ENCODE results near the gene DYNC2H1. TPM values are rescaled to one million over a fixed set of nuclear protein-coding genes. Genes with fewer than 3 reads are reported as not detected.

DYNC2H1 gene
- total RNA-seq, 1 donor from 2014 or later, result 17.2 TPM

DNA sequence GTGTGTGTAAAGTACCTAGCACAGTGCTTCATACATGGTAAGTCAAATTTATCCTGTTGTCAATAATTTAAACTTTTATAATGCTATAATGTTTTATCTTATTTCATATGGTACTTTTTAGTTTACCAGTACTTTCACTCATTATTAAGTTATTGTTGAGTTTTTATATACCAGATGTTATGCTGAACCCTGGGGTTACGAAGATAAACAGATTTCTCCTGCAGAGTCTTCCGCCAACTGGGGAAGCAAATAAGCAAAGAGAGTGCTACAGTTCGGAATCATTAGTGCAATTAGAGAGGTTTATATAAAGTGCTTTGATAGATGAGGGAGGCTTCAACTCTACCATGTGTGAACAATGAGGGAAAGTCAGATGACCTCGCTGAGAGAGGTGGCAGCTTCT, 362.3 kb downstream of the DYNC2H1 start:
- H3K9me3 Mint-ChIP-seq (ENCODE audit: unreplicated experiment), result peaks cover 2% of the 10 kb centered on the region
- no peak overlapping the region for H3K4me3 Mint-ChIP-seq (ENCODE audit: unreplicated experiment)
- FAIRE-seq (no peak), DNase-seq (ENCODE audit: low read depth) (no peak)
- peaks cover 9% of the 10 kb centered on the region for H3K4me1 Mint-ChIP-seq (ENCODE audit: low read depth, unreplicated experiment)
- H3K4me1 ChIP-seq (ENCODE audit: insufficient read depth, low read length), result no peaks in the 10 kb centered on the region
- no peaks in the 10 kb centered on the region for H3K27me3 Mint-ChIP-seq (ENCODE audit: low read depth, unreplicated experiment)
- H3K9ac ChIP-seq (ENCODE audit: low read length), result no peak overlapping the region
- H3K9me3 ChIP-seq (ENCODE audit: insufficient read depth, low read depth, low read length), result no peaks in the 10 kb centered on the region
- H3K27ac ChIP-seq (ENCODE audit: low read depth, low read length), result no peak overlapping the region
- TF ChIP-seq, protein P1, sequence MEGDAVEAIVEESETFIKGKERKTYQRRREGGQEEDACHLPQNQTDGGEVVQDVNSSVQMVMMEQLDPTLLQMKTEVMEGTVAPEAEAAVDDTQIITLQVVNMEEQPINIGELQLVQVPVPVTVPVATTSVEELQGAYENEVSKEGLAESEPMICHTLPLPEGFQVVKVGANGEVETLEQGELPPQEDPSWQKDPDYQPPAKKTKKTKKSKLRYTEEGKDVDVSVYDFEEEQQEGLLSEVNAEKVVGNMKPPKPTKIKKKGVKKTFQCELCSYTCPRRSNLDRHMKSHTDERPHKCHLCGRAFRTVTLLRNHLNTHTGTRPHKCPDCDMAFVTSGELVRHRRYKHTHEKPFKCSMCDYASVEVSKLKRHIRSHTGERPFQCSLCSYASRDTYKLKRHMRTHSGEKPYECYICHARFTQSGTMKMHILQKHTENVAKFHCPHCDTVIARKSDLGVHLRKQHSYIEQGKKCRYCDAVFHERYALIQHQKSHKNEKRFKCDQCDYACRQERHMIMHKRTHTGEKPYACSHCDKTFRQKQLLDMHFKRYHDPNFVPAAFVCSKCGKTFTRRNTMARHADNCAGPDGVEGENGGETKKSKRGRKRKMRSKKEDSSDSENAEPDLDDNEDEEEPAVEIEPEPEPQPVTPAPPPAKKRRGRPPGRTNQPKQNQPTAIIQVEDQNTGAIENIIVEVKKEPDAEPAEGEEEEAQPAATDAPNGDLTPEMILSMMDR (IDR thresholded peaks at IDR 0.05; ENCODE audit: insufficient read depth, low read depth, low read length), result no peak
- TF ChIP-seq EZH2 (IDR thresholded peaks at IDR 0.05; ENCODE audit: insufficient read depth, low read length), result no peak
- no peak overlapping the region for H3K4me3 ChIP-seq (ENCODE audit: insufficient read depth, low read depth, low read length)
- no peaks in the 10 kb centered on the region for H4K20me1 ChIP-seq (ENCODE audit: insufficient read depth, low read length)
- H3K4me2 ChIP-seq (ENCODE audit: low read length), result no peak overlapping the region
- no peaks in the 10 kb centered on the region for H3K36me3 ChIP-seq (ENCODE audit: insufficient read depth, low read length)
- H2AFZ ChIP-seq (ENCODE audit: low read depth, low read length), result no peak overlapping the region
- H3K27me3 ChIP-seq (ENCODE audit: insufficient read depth, low read length), result no peaks in the 10 kb centered on the region
- peaks cover 4% of the 10 kb centered on the region for H3K36me3 Mint-ChIP-seq (ENCODE audit: low read depth, unreplicated experiment)
- H3K27ac Mint-ChIP-seq (ENCODE audit: unreplicated experiment), result no peak overlapping the region
- no peaks in the 10 kb centered on the region for H3K79me2 ChIP-seq (ENCODE audit: insufficient read depth, low read length)

DNA sequence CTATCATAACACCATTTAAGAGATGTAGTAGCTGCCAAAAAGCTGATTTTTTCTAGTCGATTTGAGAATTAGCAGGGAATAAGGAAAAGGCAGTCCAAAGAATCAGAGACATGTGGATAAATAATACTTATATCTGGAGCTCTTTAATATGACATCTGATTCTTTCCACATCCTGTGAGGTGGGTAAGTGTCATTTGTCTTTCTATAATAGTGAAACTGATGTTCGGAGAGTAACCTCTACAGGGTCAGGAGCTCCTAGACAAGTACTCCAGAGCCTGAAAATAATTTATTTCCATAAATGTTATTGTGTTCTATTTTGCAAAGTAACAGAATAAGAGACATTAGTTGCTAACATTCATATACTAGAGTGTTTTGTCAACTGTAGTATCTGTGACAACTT, 367.6 kb downstream of the DYNC2H1 start:
- no peak for FAIRE-seq
- H3K9me3 Mint-ChIP-seq (ENCODE audit: unreplicated experiment), result no peaks in the 10 kb centered on the region
- no peaks in the 10 kb centered on the region for H3K79me2 ChIP-seq (ENCODE audit: insufficient read depth, low read length)
- no peaks in the 10 kb centered on the region for H3K4me1 ChIP-seq (ENCODE audit: insufficient read depth, low read length)
- H3K4me2 ChIP-seq (ENCODE audit: low read length), result no peak overlapping the region
- no peak overlapping the region for H3K27ac ChIP-seq (ENCODE audit: low read depth, low read length)
- no peaks in the 10 kb centered on the region for H3K36me3 ChIP-seq (ENCODE audit: insufficient read depth, low read length)
- H3K4me3 ChIP-seq (ENCODE audit: insufficient read depth, low read depth, low read length), result no peak overlapping the region
- no peaks in the 10 kb centered on the region for H3K9me3 ChIP-seq (ENCODE audit: insufficient read depth, low read depth, low read length)
- no peaks in the 10 kb centered on the region for H3K27me3 Mint-ChIP-seq (ENCODE audit: low read depth, unreplicated experiment)
- TF ChIP-seq, protein P1 (IDR thresholded peaks at IDR 0.05; ENCODE audit: insufficient read depth, low read depth, low read length), result no peak
- TF ChIP-seq EZH2 (IDR thresholded peaks at IDR 0.05; ENCODE audit: insufficient read depth, low read length), result no peak
- H3K4me3 Mint-ChIP-seq (ENCODE audit: unreplicated experiment), result no peak overlapping the region
- no peaks in the 10 kb centered on the region for H3K27me3 ChIP-seq (ENCODE audit: insufficient read depth, low read length)
- no peak overlapping the region for H2AFZ ChIP-seq (ENCODE audit: low read depth, low read length)
- H3K36me3 Mint-ChIP-seq (ENCODE audit: low read depth, unreplicated experiment), result no peaks in the 10 kb centered on the region
- DNase-seq (ENCODE audit: low read depth), result no peak
- H3K4me1 Mint-ChIP-seq (ENCODE audit: low read depth, unreplicated experiment), result peaks cover 11% of the 10 kb centered on the region
- no peak overlapping the region for H3K27ac Mint-ChIP-seq (ENCODE audit: unreplicated experiment)
- H4K20me1 ChIP-seq (ENCODE audit: insufficient read depth, low read length), result no peaks in the 10 kb centered on the region
- H3K9ac ChIP-seq (ENCODE audit: low read length), result no peak overlapping the region

DNA sequence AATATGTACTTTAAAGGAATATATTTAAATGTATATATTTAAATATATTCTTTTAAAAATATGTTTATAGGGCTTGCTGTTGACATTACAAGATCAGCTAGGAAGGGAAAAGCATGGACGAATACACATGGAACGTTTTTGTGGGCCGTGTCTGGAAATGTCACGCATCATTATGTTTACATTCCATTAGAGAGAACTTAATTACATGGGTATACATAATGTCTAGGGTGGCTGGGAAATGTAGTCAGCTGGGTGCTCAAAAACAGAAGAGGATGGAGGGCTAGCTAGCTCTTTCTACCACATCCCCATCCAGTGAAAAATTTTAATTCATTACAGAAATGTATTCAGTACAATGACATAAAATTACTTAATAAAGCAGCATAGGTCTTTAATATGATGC, 371.2 kb downstream of the DYNC2H1 start:
- H3K4me2 ChIP-seq (ENCODE audit: low read length), result no peak overlapping the region
- H3K4me3 ChIP-seq (ENCODE audit: insufficient read depth, low read depth, low read length), result no peak overlapping the region
- H4K20me1 ChIP-seq (ENCODE audit: insufficient read depth, low read length), result no peaks in the 10 kb centered on the region
- Mint-ChIP-seq H3K4me1 (ENCODE audit: low read depth, unreplicated experiment) (peaks cover 15% of the 10 kb centered on the region), H3K36me3 (ENCODE audit: low read depth, unreplicated experiment) (no peaks in the 10 kb centered on the region), H3K4me3 (ENCODE audit: unreplicated experiment) (no peak overlapping the region), H3K9me3 (ENCODE audit: unreplicated experiment) (no peaks in the 10 kb centered on the region), H3K27ac (ENCODE audit: unreplicated experiment) (no peak overlapping the region), H3K27me3 (ENCODE audit: low read depth, unreplicated experiment) (no peaks in the 10 kb centered on the region)
- H3K36me3 ChIP-seq (ENCODE audit: insufficient read depth, low read length), result no peaks in the 10 kb centered on the region
- H3K27me3 ChIP-seq (ENCODE audit: insufficient read depth, low read length), result no peaks in the 10 kb centered on the region
- DNase-seq (ENCODE audit: low read depth) (no peak), FAIRE-seq (no peak)
- TF ChIP-seq, protein P1 (IDR thresholded peaks at IDR 0.05; ENCODE audit: insufficient read depth, low read depth, low read length), result no peak
- no peak for TF ChIP-seq EZH2 (IDR thresholded peaks at IDR 0.05; ENCODE audit: insufficient read depth, low read length)
- H3K27ac ChIP-seq (ENCODE audit: low read depth, low read length), result no peak overlapping the region
- no peak overlapping the region for H3K9ac ChIP-seq (ENCODE audit: low read length)
- no peaks in the 10 kb centered on the region for H3K79me2 ChIP-seq (ENCODE audit: insufficient read depth, low read length)
- no peak overlapping the region for H2AFZ ChIP-seq (ENCODE audit: low read depth, low read length)
- no peaks in the 10 kb centered on the region for H3K4me1 ChIP-seq (ENCODE audit: insufficient read depth, low read length)
- no peaks in the 10 kb centered on the region for H3K9me3 ChIP-seq (ENCODE audit: insufficient read depth, low read depth, low read length)
